ENCODE results near the gene OTOF. TPM values are rescaled to one million over a fixed set of nuclear protein-coding genes. Genes with fewer than 3 reads are reported as not detected.

The OTOF gene
- total and polyA plus RNA-seq, 2 of the 13 experiments (the other 11 are each of a cell fraction or from before 2014, with no cell fraction given), result 0.04 TPM; not detected in 1

DNA sequence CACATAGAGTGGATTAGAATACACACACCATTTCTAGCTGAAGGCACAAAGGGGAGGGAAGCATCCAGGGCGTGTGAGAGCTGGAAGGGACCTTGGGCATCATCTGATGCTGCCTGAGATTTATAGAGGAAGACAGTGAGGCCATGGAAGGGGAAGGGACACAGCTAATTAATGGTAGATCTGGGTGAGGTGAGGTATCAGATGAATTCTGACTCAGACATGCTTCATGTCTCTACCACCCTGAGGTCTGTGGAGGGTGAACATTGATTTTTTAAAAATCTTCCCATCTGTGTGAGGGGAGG is 42.2 kb upstream of the OTOF start:
- Histone ChIP-seq H3K79me2 (ENCODE audit: insufficient read depth, low read length) (no peaks in the 10 kb centered on the region), H3K36me3 (replicated peaks in 1 of 2; ENCODE audit: control insufficient read depth in 1 of 2, insufficient read depth in 2 of 2, low read length in 2 of 2) (no peaks in the 10 kb centered on the region), H3K27ac (ENCODE audit: extremely low read length, insufficient read depth, low read length) (no peak overlapping the region), H3K4me3 (replicated peaks in 1 of 3; ENCODE audit: insufficient read depth in 1 of 3, low read depth in 2 of 3, low read length in 3 of 3) (no peak overlapping the region), H3K4me1 (ENCODE audit: insufficient read depth, low read length) (no peaks in the 10 kb centered on the region), H2AFZ (ENCODE audit: low read length) (no peak overlapping the region), H3K27me3 (ENCODE audit: control insufficient read depth in 1 of 2, insufficient read depth in 2 of 2, low read length in 2 of 2) (peaks cover 5 to 84% of the 10 kb centered on the region in 2 experiments; a peak in 4 of 5 replicates), H3K9me3 (ENCODE audit: low read length) (no peaks in the 10 kb centered on the region), H3K4me2 (ENCODE audit: low read depth, low read length) (no peak overlapping the region), H4K20me1 (ENCODE audit: insufficient read depth, low read length) (no peaks in the 10 kb centered on the region), H3K9ac (ENCODE audit: insufficient read depth, low read depth, low read length) (no peak overlapping the region)
- FAIRE-seq (no peak), ATAC-seq (no peak), DNase-seq (ENCODE audit: low spot score) (no peak)
- POLR2A ChIA-PET, result no interaction called here
- intact Hi-C loops (cut with micrococcal nuclease; ENCODE audit: unreplicated experiment) (no loop called here), in situ Hi-C loops (cut with HindIII; ENCODE audit: extremely low pct_ligation_motif_present, low pct_unique_long_range_greater_than_20kb) (loop anchor here (5.0 kb wide), 1 partner anchor 57 kb away; no protein-coding TSS in a partner anchor)
- BruUV-seq (replicated peaks), result no TSS peak
- 0% methylated on average over 1 of the region's 1 CpG for WGBS (ENCODE audit: low lambda C conversion rate)
- CTCF ChIA-PET (ENCODE audit: low intra/inter-chr PET ratio, low total read pairs), result no interaction called here
- TF ChIP-seq DR1 (CRISPR knock-in tag; IDR thresholded peaks at IDR 0.05), result no peak

GRCh38 chr2:26519396-26520147 is 41.6 kb upstream of the OTOF start:
- Histone ChIP-seq H3K9ac (ENCODE audit: insufficient read depth, low read depth, low read length) (no peak overlapping the region), H2AFZ (ENCODE audit: low read length) (no peak overlapping the region), H3K4me3 (replicated peaks in 1 of 3; ENCODE audit: insufficient read depth in 1 of 3, low read depth in 2 of 3, low read length in 3 of 3) (no peak overlapping the region), H3K4me2 (ENCODE audit: low read depth, low read length) (no peak overlapping the region), H3K79me2 (ENCODE audit: insufficient read depth, low read length) (no peaks in the 10 kb centered on the region), H3K9me3 (ENCODE audit: low read length) (no peaks in the 10 kb centered on the region), H3K27me3 (ENCODE audit: control insufficient read depth in 1 of 2, insufficient read depth in 2 of 2, low read length in 2 of 2) (peaks cover 5 to 85% of the 10 kb centered on the region in 2 experiments; a peak in 4 of 5 replicates), H3K36me3 (replicated peaks in 1 of 2; ENCODE audit: control insufficient read depth in 1 of 2, insufficient read depth in 2 of 2, low read length in 2 of 2) (no peaks in the 10 kb centered on the region), H3K27ac (ENCODE audit: extremely low read length, insufficient read depth, low read length) (no peak overlapping the region), H4K20me1 (ENCODE audit: insufficient read depth, low read length) (no peaks in the 10 kb centered on the region), H3K4me1 (ENCODE audit: insufficient read depth, low read length) (no peaks in the 10 kb centered on the region)
- FAIRE-seq, result no peak
- TF ChIP-seq ZBTB3 (CRISPR knock-in tag; IDR thresholded peaks at IDR 0.05; ENCODE audit: borderline replicate concordance, low read depth) (no peak), FOXC1 (CRISPR knock-in tag; IDR thresholded peaks at IDR 0.05; ENCODE audit: borderline replicate concordance) (no peak), ZMYM3 (CRISPR knock-in tag; IDR thresholded peaks at IDR 0.05) (no peak), KLF13 (CRISPR knock-in tag; IDR thresholded peaks at IDR 0.05) (no peak)
- TF ChIP-seq, protein P1, sequence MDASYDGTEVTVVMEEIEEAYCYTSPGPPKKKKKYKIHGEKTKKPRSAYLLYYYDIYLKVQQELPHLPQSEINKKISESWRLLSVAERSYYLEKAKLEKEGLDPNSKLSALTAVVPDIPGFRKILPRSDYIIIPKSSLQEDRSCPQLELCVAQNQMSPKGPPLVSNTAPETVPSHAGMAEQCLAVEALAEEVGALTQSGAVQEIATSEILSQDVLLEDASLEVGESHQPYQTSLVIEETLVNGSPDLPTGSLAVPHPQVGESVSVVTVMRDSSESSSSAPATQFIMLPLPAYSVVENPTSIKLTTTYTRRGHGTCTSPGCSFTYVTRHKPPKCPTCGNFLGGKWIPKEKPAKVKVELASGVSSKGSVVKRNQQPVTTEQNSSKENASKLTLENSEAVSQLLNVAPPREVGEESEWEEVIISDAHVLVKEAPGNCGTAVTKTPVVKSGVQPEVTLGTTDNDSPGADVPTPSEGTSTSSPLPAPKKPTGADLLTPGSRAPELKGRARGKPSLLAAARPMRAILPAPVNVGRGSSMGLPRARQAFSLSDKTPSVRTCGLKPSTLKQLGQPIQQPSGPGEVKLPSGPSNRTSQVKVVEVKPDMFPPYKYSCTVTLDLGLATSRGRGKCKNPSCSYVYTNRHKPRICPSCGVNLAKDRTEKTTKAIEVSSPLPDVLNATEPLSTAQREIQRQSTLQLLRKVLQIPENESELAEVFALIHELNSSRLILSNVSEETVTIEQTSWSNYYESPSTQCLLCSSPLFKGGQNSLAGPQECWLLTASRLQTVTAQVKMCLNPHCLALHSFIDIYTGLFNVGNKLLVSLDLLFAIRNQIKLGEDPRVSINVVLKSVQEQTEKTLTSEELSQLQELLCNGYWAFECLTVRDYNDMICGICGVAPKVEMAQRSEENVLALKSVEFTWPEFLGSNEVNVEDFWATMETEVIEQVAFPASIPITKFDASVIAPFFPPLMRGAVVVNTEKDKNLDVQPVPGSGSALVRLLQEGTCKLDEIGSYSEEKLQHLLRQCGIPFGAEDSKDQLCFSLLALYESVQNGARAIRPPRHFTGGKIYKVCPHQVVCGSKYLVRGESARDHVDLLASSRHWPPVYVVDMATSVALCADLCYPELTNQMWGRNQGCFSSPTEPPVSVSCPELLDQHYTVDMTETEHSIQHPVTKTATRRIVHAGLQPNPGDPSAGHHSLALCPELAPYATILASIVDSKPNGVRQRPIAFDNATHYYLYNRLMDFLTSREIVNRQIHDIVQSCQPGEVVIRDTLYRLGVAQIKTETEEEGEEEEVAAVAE (CRISPR knock-in tag; IDR thresholded peaks at IDR 0.05; ENCODE audit: borderline replicate concordance), result no peak
- no peak for ATAC-seq
- intact Hi-C loops (cut with micrococcal nuclease; ENCODE audit: unreplicated experiment), result no loop called here
- ChIA-PET POLR2A (no interaction called here), CTCF (ENCODE audit: low intra/inter-chr PET ratio, low total read pairs) (no interaction called here)
- no peak for DNase-seq (ENCODE audit: low spot score)
- in situ Hi-C loops (cut with HindIII; ENCODE audit: extremely low pct_ligation_motif_present, low pct_unique_long_range_greater_than_20kb), result loop anchor here (5.0 kb wide), 1 partner anchor 58 kb away; no protein-coding TSS in a partner anchor
- BruUV-seq (replicated peaks), result no TSS peak
- WGBS (ENCODE audit: low lambda C conversion rate), result 15% methylated on average over 8 of the region's 8 CpGs

All from HepG2 (cell line).